ENCODE measurements around the gene DTNB. TPM values are rescaled to one million over a fixed set of nuclear protein-coding genes. Genes with fewer than 3 reads are reported as not detected.

The DTNB gene
- total RNA-seq, 1 experiment from 2014 or later, result 26.3 TPM

- POLR2A ChIA-PET, result interaction anchor here (0.7 kb wide), 1 partner anchor 12 kb away, joined by 4 read pairs; no protein-coding TSS in a partner anchor
- no peak overlapping the region for H3K27ac Mint-ChIP-seq (ENCODE audit: low read depth, unreplicated experiment)
- no peaks in the 10 kb centered on the region for H3K36me3 Mint-ChIP-seq (ENCODE audit: insufficient read depth, unreplicated experiment)
- CTCF ChIA-PET, result no interaction called here
- peaks cover 13% of the 10 kb centered on the region for H3K4me1 Mint-ChIP-seq (ENCODE audit: insufficient read depth, unreplicated experiment)
- BruUV-seq (replicated peaks), result no TSS peak
- no peak for DNase-seq (ENCODE audit: unreplicated experiment)
- no peak overlapping the region for H3K4me3 Mint-ChIP-seq (ENCODE audit: unreplicated experiment)
- no peak for TF ChIP-seq CTCF (IDR thresholded peaks at IDR 0.05; ENCODE audit: unreplicated experiment)
- H3K27me3 Mint-ChIP-seq (ENCODE audit: insufficient read depth, unreplicated experiment), result no peaks in the 10 kb centered on the region
- no peaks in the 10 kb centered on the region for H3K9me3 Mint-ChIP-seq (ENCODE audit: unreplicated experiment)
- intact Hi-C loops (cut with micrococcal nuclease), result no loop called here
Measured at GRCh38 chr2:25489631-25490030, 183.7 kb downstream of the DTNB start.

GRCh38 chr2:25483607-25484266 is 189.6 kb downstream of the DTNB start:
- CTCF ChIA-PET, result no interaction called here
- no peaks in the 10 kb centered on the region for H3K27me3 Mint-ChIP-seq (ENCODE audit: insufficient read depth, unreplicated experiment)
- H3K9me3 Mint-ChIP-seq (ENCODE audit: unreplicated experiment), result no peaks in the 10 kb centered on the region
- TF ChIP-seq CTCF (IDR thresholded peaks at IDR 0.05; ENCODE audit: unreplicated experiment), result no peak
- no peak overlapping the region for H3K27ac Mint-ChIP-seq (ENCODE audit: low read depth, unreplicated experiment)
- intact Hi-C loops (cut with micrococcal nuclease), result no loop called here
- H3K36me3 Mint-ChIP-seq (ENCODE audit: insufficient read depth, unreplicated experiment), result no peaks in the 10 kb centered on the region
- POLR2A ChIA-PET, result no interaction called here
- DNase-seq (ENCODE audit: unreplicated experiment), result no peak
- peaks cover 11% of the 10 kb centered on the region for H3K4me1 Mint-ChIP-seq (ENCODE audit: insufficient read depth, unreplicated experiment)
- no TSS peak for BruUV-seq (replicated peaks)
- H3K4me3 Mint-ChIP-seq (ENCODE audit: unreplicated experiment), result no peak overlapping the region

GRCh38 chr2:25482341-25482740 is 191.0 kb downstream of the DTNB start:
- intact Hi-C loops (cut with micrococcal nuclease), result no loop called here
- Mint-ChIP-seq H3K27me3 (ENCODE audit: insufficient read depth, unreplicated experiment) (no peaks in the 10 kb centered on the region), H3K9me3 (ENCODE audit: unreplicated experiment) (no peaks in the 10 kb centered on the region), H3K27ac (ENCODE audit: low read depth, unreplicated experiment) (no peak overlapping the region), H3K36me3 (ENCODE audit: insufficient read depth, unreplicated experiment) (no peaks in the 10 kb centered on the region), H3K4me1 (ENCODE audit: insufficient read depth, unreplicated experiment) (peaks cover 11% of the 10 kb centered on the region), H3K4me3 (ENCODE audit: unreplicated experiment) (no peak overlapping the region)
- CTCF ChIA-PET, result no interaction called here
- no peak for DNase-seq (ENCODE audit: unreplicated experiment)
- no TSS peak for BruUV-seq (replicated peaks)
- TF ChIP-seq CTCF (IDR thresholded peaks at IDR 0.05; ENCODE audit: unreplicated experiment), result no peak
- POLR2A ChIA-PET, result no interaction called here

- CTCF ChIA-PET, result no interaction called here
- no peaks in the 10 kb centered on the region for H3K9me3 Mint-ChIP-seq (ENCODE audit: unreplicated experiment)
- H3K27me3 Mint-ChIP-seq (ENCODE audit: insufficient read depth, unreplicated experiment), result no peaks in the 10 kb centered on the region
- no TSS peak for BruUV-seq (replicated peaks)
- H3K4me3 Mint-ChIP-seq (ENCODE audit: unreplicated experiment), result no peak overlapping the region
- intact Hi-C loops (cut with micrococcal nuclease), result no loop called here
- no peaks in the 10 kb centered on the region for H3K36me3 Mint-ChIP-seq (ENCODE audit: insufficient read depth, unreplicated experiment)
- POLR2A ChIA-PET, result no interaction called here
- DNase-seq (ENCODE audit: unreplicated experiment), result no peak
- no peak for TF ChIP-seq CTCF (IDR thresholded peaks at IDR 0.05; ENCODE audit: unreplicated experiment)
- H3K27ac Mint-ChIP-seq (ENCODE audit: low read depth, unreplicated experiment), result no peak overlapping the region
- H3K4me1 Mint-ChIP-seq (ENCODE audit: insufficient read depth, unreplicated experiment), result peaks cover 11% of the 10 kb centered on the region
Measured at GRCh38 chr2:25481381-25482300, 191.7 kb downstream of the DTNB start.
